ENCODE results near the gene PTDSS2.

GRCh38 chr11:488579-488978, 38.5 kb downstream of the PTDSS2 start:
- TF ChIP-seq CTCF (IDR thresholded peaks at IDR 0.05; ENCODE audit: insufficient read depth, low read depth, low read length) (no peak), EZH2 (IDR thresholded peaks at IDR 0.05; ENCODE audit: insufficient read depth, low read length) (no peak)

Measured in astrocyte (in vitro differentiated cells and primary cell).